Measurements from ENCODE around the gene HSF2.

HSF2 gene

GRCh38 chr6:122432816-122433215, 33.4 kb downstream of the HSF2 start:
- TF ChIP-seq FOXP2 (optimal IDR thresholded peaks at IDR 0.05; ENCODE audit: borderline replicate concordance, extremely low read depth, extremely low read length, insufficient read depth), result no peak
- TF ChIP-seq POLR2AphosphoS5 (IDR thresholded peaks at IDR 0.05; ENCODE audit: low read depth, low read length), result no peak
- no peak for TF ChIP-seq TAF1 (IDR thresholded peaks at IDR 0.05; ENCODE audit: borderline replicate concordance, insufficient read depth, low read length)
- TF ChIP-seq REST (IDR thresholded peaks at IDR 0.05; ENCODE audit: insufficient read depth in 1 of 2, low read depth in 2 of 2, low read length in 2 of 2), result no peak
- no peak for TF ChIP-seq SIN3A (IDR thresholded peaks at IDR 0.05; ENCODE audit: borderline replicate concordance, insufficient read depth, low read length)

- TF ChIP-seq POLR2AphosphoS5 (IDR thresholded peaks at IDR 0.05; ENCODE audit: low read depth, low read length) (no peak), TAF1 (IDR thresholded peaks at IDR 0.05; ENCODE audit: borderline replicate concordance, insufficient read depth, low read length) (no peak), FOXP2 (optimal IDR thresholded peaks at IDR 0.05; ENCODE audit: borderline replicate concordance, extremely low read depth, extremely low read length, insufficient read depth) (no peak), REST (IDR thresholded peaks at IDR 0.05; ENCODE audit: insufficient read depth in 1 of 2, low read depth in 2 of 2, low read length in 2 of 2) (no peak), SIN3A (IDR thresholded peaks at IDR 0.05; ENCODE audit: borderline replicate concordance, insufficient read depth, low read length) (no peak)
Measured at GRCh38 chr6:122438975-122439374, 39.5 kb downstream of the HSF2 start.

- TF ChIP-seq FOXP2 (optimal IDR thresholded peaks at IDR 0.05; ENCODE audit: borderline replicate concordance, extremely low read depth, extremely low read length, insufficient read depth) (no peak), SIN3A (IDR thresholded peaks at IDR 0.05; ENCODE audit: borderline replicate concordance, insufficient read depth, low read length) (no peak), REST (IDR thresholded peaks at IDR 0.05; ENCODE audit: insufficient read depth in 1 of 2, low read depth in 2 of 2, low read length in 2 of 2) (no peak), TAF1 (IDR thresholded peaks at IDR 0.05; ENCODE audit: borderline replicate concordance, insufficient read depth, low read length) (no peak)
Measured at GRCh38 chr6:122445274-122445673, 45.8 kb downstream of the HSF2 start.

GRCh38 chr6:122449069-122449468, 49.6 kb downstream of the HSF2 start:
- no peak for TF ChIP-seq TAF1 (IDR thresholded peaks at IDR 0.05; ENCODE audit: borderline replicate concordance, insufficient read depth, low read length)
- TF ChIP-seq FOXP2 (optimal IDR thresholded peaks at IDR 0.05; ENCODE audit: borderline replicate concordance, extremely low read depth, extremely low read length, insufficient read depth), result no peak
- no peak for TF ChIP-seq REST (IDR thresholded peaks at IDR 0.05; ENCODE audit: insufficient read depth in 1 of 2, low read depth in 2 of 2, low read length in 2 of 2)
- no peak for TF ChIP-seq POLR2AphosphoS5 (IDR thresholded peaks at IDR 0.05; ENCODE audit: low read depth, low read length)
- no peak for TF ChIP-seq SIN3A (IDR thresholded peaks at IDR 0.05; ENCODE audit: borderline replicate concordance, insufficient read depth, low read length)

GRCh38 chr6:122452509-122452908, 53.1 kb downstream of the HSF2 start:
- no peak for TF ChIP-seq FOXP2 (optimal IDR thresholded peaks at IDR 0.05; ENCODE audit: borderline replicate concordance, extremely low read depth, extremely low read length, insufficient read depth)
- no peak for TF ChIP-seq TAF1 (IDR thresholded peaks at IDR 0.05; ENCODE audit: borderline replicate concordance, insufficient read depth, low read length)
- TF ChIP-seq SIN3A (IDR thresholded peaks at IDR 0.05; ENCODE audit: borderline replicate concordance, insufficient read depth, low read length), result no peak
- TF ChIP-seq POLR2AphosphoS5 (IDR thresholded peaks at IDR 0.05; ENCODE audit: low read depth, low read length), result no peak
- no peak for TF ChIP-seq REST (IDR thresholded peaks at IDR 0.05; ENCODE audit: insufficient read depth in 1 of 2, low read depth in 2 of 2, low read length in 2 of 2)
